GM21515 (cell line): ENCODE data around the gene VSIG8.
"Not testable (repeated sequence)": the region's sequence is repeated elsewhere in the genome, so short reads cannot be mapped to it uniquely, and the experiment has no call there.

Experiments
- ATAC-seq: cut with Tn5 transposase; IDR thresholded peaks from one replicate; pipeline ENCODE4 v1.9.1; 2021; ENCODE audit not compliant: unreplicated experiment

The VSIG8 gene

GRCh38 chr1:159862557-159862956, at the start of gene VSIG8:
VSIG8 (minus strand) TSS chr1:159862657; CDS start chr1:159862521, 136 bp downstream.
- no peak for ATAC-seq

GRCh38 chr1:159911326-159912070, 49.0 kb upstream of the VSIG8 start:
- ATAC-seq = no peak

GRCh38 chr1:159908031-159908940, 45.8 kb upstream of the VSIG8 start:
- ATAC-seq = no peak

- no peak for ATAC-seq
Measured at GRCh38 chr1:159906960-159907359, 44.5 kb upstream of the VSIG8 start.

- not testable (repeated sequence) for ATAC-seq
Measured at GRCh38 chr1:159904036-159904435, 41.6 kb upstream of the VSIG8 start.

GRCh38 chr1:159902541-159902940, 40.1 kb upstream of the VSIG8 start:
- no peak for ATAC-seq

- ATAC-seq = no peak
Measured at GRCh38 chr1:159900755-159901360, 38.4 kb upstream of the VSIG8 start.

GRCh38 chr1:159900086-159900680, 37.7 kb upstream of the VSIG8 start, which contains the start of gene CFAP45:
CFAP45 (minus strand) TSS chr1:159900165; CDS start chr1:159900098, 67 bp downstream.
- ATAC-seq = no peak

GRCh38 chr1:159899634-159900033, 37.2 kb upstream of the VSIG8 start:
- not testable (repeated sequence) for ATAC-seq

- ATAC-seq = no peak
Measured at GRCh38 chr1:159898527-159898926, 36.1 kb upstream of the VSIG8 start.

GRCh38 chr1:159897962-159898361, 35.5 kb upstream of the VSIG8 start:
- ATAC-seq = no peak

- ATAC-seq = no peak
Measured at GRCh38 chr1:159896546-159896930, 34.1 kb upstream of the VSIG8 start.

GRCh38 chr1:159895836-159896545, 33.5 kb upstream of the VSIG8 start:
- no peak for ATAC-seq

- no peak for ATAC-seq
Measured at GRCh38 chr1:159895286-159895685, 32.8 kb upstream of the VSIG8 start.

- no peak for ATAC-seq
Measured at GRCh38 chr1:159892944-159893343, 30.5 kb upstream of the VSIG8 start.

GRCh38 chr1:159891275-159892157, 29.1 kb upstream of the VSIG8 start:
- ATAC-seq = peak; percentile 50

GRCh38 chr1:159890390-159890789, 27.9 kb upstream of the VSIG8 start:
- no peak for ATAC-seq

GRCh38 chr1:159889821-159890252, 27.4 kb upstream of the VSIG8 start:
- ATAC-seq = peak; percentile 91

- ATAC-seq = no peak
Measured at GRCh38 chr1:159889202-159889601, 26.7 kb upstream of the VSIG8 start.
